HK-2 (cell line): ENCODE measurements around the gene MYO1G.
"Not testable (repeated sequence)": the region's sequence is repeated elsewhere in the genome, so short reads cannot be mapped to it uniquely, and the experiment has no call there.

Source experiments
- DNase-seq: peaks from one replicate; pipeline ENCODE4 v3.0.0-alpha.2; 2018; ENCODE audit not compliant: unreplicated experiment

The MYO1G gene

GRCh38 chr7:44978511-44979366 lies at the start of gene MYO1G:
MYO1G (minus strand) TSS chr7:44979015; CDS start chr7:44978961, 54 bp downstream.
- no peak for DNase-seq

- no peak for DNase-seq
These were observed 49.5 kb upstream of the MYO1G start for GRCh38 chr7:45028138-45028919.

- no peak for DNase-seq
These were observed 48.9 kb upstream of the MYO1G start for GRCh38 chr7:45027774-45028114.

- DNase-seq = no peak
These were observed 48.4 kb upstream of the MYO1G start for GRCh38 chr7:45026984-45027773.

- DNase-seq = no peak
These were observed 47.2 kb upstream of the MYO1G start for GRCh38 chr7:45026013-45026412.

GRCh38 chr7:45025473-45025872 lies 46.7 kb upstream of the MYO1G start:
- not testable (repeated sequence) for DNase-seq

- no peak for DNase-seq
These were observed 45.4 kb upstream of the MYO1G start for GRCh38 chr7:45024126-45024744.

- DNase-seq = peak; percentile 38
These were observed 42.9 kb upstream of the MYO1G start for GRCh38 chr7:45021604-45022296.

GRCh38 chr7:45020915-45021314 lies 42.1 kb upstream of the MYO1G start:
- DNase-seq = no peak

- no peak for DNase-seq
These were observed 38.4 kb upstream of the MYO1G start for GRCh38 chr7:45017253-45017652.

- no peak for DNase-seq
These were observed 36.5 kb upstream of the MYO1G start for GRCh38 chr7:45015313-45015712.

- no peak for DNase-seq
These were observed 34.7 kb upstream of the MYO1G start for GRCh38 chr7:45013465-45013967.

GRCh38 chr7:45007571-45008328 lies 28.9 kb upstream of the MYO1G start:
- DNase-seq = no peak

- no peak for DNase-seq
These were observed 28.3 kb upstream of the MYO1G start for GRCh38 chr7:45007106-45007505.

GRCh38 chr7:45003789-45004188 lies 25.0 kb upstream of the MYO1G start:
- no peak for DNase-seq

- DNase-seq = no peak
These were observed 23.0 kb upstream of the MYO1G start for GRCh38 chr7:45001826-45002225.

GRCh38 chr7:45001138-45001694 lies 22.4 kb upstream of the MYO1G start:
- DNase-seq = no peak

- DNase-seq = no peak
These were observed 21.5 kb upstream of the MYO1G start, which contains the start of gene CCM2 for GRCh38 chr7:45000093-45001032. CCM2 (plus strand) TSS chr7:45000201; CDS start chr7:45000334, 133 bp downstream.
